DMS153 treated with DMSO at 0.1 percent for 48 hours (cell line): ENCODE data around the gene VPS9D1.
"Not testable (repeated sequence)": the region's sequence is repeated elsewhere in the genome, so short reads cannot be mapped to it uniquely, and the experiment has no call there.

ENCODE experiments used
- DNase-seq: peaks from one replicate; lab custom pipeline; 2025; ENCODE audit not compliant: unreplicated experiment; lab: John Stamatoyannopoulos, UW

VPS9D1 gene

DNA sequence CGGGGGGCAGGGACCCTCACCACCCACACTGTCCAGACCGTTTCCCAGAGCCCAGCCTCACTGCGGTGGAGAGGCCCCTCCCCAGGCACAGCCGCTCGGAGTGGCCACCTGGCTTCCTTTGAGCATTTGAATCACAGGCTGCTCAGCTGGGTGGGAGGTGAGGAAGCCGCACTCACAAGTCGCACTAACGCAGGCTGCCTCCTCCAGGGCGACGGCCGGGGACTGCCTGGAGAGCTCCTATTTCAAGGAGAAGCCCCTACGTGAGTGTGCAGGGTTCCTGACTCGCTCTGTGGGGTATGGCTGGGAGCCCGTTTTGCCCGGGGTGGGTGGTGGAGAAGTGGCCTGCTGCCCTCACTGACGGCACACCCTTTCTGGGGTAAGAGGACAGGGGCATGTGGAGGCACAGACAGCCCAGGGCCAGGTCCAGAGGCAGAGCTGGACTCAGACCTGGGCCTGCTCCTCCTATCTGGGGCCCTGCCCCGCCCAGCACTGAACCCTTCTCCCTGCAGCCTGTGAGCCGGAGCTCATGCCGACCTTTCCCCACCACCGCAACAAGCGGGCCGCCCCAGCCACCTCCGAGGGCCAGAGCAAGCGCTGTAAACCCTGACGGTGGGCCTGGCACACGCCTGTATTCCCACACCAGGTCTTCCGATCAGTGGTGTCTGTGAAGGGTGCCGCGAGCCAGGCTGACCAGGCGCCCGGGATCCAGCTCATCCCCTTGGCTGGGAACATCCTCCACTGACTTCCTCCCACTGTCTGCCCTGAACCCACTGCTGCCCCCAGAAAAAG, 25.4 kb downstream of the VPS9D1 start:
- DNase-seq = no peak

DNA sequence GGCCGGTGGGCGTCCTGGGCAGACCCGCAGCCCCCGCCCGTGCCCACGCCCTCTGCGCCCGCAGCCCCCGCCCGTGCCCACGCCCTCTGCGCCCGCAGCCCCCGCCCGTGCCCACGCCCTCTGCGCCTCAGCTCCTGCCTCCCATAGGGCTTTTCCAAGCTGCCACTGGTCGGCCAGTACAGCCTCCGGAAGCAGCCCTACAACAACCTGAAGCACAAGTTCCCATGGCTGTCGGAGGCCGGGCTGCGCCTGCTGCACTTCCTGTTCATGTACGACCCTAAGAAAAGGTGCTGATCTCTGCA, 26.0 kb downstream of the VPS9D1 start:
- not testable (repeated sequence) for DNase-seq

- no peak for DNase-seq
Observed at GRCh38 chr16:89693931-89694783, 26.5 kb downstream of the VPS9D1 start.

DNA sequence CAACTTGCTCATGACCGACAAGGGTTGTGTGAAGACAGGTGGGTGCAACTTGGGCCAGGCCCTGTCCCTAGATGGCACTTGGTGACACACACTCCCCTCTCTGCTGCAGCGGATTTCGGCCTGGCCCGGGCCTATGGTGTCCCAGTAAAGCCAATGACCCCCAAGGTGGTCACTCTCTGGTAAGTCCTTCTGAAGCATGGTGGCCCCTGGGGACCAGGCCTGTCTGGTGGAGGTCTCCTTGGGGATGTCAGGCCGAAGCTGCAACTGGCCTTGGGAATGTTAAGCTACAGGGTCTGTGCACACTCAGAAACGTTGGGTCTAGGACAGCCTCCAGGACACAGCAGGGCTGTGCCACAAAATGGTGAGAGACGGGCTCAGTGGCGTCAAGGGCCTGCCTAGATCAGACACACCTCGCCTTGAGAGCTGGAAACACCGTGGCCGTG, 27.4 kb downstream of the VPS9D1 start:
- no peak for DNase-seq

DNA sequence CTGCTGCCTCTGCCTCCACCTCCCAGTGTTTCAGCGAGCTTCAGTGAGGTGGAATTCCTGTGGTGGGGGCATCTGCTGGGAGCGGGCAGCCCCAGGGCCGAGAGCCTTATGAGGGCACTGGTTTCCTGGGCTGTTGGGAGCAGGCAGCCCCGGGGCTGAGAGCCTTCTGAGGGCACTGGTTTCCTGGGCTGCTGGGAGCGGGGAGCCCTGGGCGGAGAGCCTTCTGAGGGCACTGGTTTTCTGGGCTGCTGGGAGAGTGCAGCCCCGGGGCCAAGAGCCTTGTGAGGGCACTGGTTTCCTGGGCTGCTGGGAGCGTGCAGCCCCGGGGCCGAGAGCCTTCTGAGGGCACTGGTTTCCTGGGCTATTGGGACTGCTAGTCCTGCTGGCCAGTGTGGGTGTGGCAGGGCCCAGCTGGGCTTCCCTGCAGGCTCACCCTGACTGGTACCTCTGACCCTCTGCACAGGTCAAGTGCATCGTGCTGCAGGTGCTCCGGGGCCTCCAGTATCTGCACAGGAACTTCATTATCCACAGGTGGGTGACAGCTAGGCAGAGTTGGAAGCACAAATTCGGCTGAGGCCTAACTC, 28.6 kb downstream of the VPS9D1 start:
- DNase-seq = no peak

GRCh38 chr16:89691231-89691985, 29.3 kb downstream of the VPS9D1 start:
- DNase-seq = no peak

- no peak for DNase-seq
Observed at GRCh38 chr16:89690392-89690901, 30.3 kb downstream of the VPS9D1 start.

- not testable (repeated sequence) for DNase-seq
Observed at GRCh38 chr16:89689621-89690020, 31.1 kb downstream of the VPS9D1 start.

- DNase-seq = no peak
Observed at GRCh38 chr16:89689142-89689541, 31.6 kb downstream of the VPS9D1 start.

GRCh38 chr16:89688395-89688794, 32.3 kb downstream of the VPS9D1 start:
- DNase-seq = no peak

DNA sequence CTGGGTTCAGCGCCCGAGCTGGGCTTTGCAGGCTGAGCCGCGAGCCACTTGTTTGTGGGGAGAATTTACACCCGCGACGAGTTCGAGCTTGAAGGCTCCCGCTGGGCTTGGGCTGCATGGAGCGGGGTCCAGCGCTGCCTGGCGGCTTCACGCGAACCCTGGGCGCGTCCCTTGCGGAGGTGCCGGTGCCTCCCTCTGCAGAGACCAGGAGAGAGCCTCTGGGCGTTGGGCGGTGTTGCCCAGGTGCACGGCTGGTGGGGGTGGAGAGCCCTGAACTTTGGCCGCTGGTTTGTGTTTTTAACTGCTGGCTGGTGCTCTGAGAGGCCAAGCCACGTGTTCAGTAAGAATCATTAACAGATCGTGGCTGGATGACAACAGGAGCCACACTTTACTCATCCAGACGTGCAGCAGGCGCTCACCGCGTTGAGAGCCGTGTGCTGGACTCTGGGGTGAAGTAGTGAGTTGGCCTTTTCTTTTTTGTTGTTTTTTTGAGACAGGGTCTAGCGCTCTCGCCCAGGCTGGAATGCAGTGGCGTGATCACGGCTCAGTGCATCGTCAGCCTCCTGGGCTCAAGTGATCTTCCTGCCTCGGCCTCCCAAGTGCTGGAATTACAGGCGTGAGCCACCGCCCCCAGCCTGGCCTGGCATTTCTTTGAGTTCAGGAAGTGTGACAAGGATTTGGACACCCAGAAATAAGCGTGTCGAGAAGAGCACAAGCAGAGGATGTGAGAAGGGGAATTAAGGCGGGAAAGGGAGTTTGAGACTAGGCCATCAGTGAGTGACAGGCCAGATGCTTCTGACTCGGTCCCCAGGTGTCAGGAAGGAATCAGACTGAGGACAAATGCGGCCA, 33.4 kb downstream of the VPS9D1 start:
- DNase-seq = no peak

DNA sequence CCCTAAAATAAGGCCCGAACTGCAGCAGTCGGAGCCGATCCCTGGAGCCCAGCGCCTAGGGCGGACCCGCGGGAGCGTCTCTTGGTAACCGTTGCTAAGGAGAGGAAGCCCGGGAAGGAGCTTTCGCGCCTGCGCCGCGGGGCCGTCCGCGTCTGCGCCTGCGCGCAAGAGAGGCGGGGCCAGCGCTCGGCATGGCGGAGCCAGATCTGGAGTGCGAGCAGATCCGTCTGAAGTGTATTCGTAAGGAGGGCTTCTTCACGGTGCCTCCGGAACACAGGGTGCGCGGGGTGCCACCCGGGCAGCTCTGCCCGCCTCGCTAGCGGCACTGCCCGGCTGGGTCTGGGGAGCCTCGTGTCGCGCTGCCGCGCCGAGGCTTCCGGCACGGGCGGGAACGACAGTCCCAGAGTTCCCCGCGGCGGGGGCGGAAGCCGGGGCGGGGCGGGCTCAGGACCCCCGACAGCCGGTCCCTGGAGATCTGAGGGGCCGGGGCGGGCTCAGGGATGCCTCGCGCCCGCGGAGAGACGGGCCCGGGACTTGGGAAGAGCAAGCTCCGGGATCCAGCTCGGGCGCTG, 34.1 kb downstream of the VPS9D1 start, which contains the start of gene CDK10:
TSS of gene CDK10 (plus strand) at position 170 of the 572 bp plus-strand sequence. CDS start at position 192, 22 bp downstream.
- DNase-seq = peak; percentile 82

- DNase-seq = no peak
Observed at GRCh38 chr16:89685916-89686315, 34.8 kb downstream of the VPS9D1 start.

- no peak for DNase-seq
Observed at GRCh38 chr16:89678258-89678657, 42.4 kb downstream of the VPS9D1 start.

GRCh38 chr16:89672177-89672941, 48.3 kb downstream of the VPS9D1 start:
- no peak for DNase-seq

- DNase-seq = not testable (repeated sequence)
Observed at GRCh38 chr16:89671565-89671964, 49.1 kb downstream of the VPS9D1 start.

DNA sequence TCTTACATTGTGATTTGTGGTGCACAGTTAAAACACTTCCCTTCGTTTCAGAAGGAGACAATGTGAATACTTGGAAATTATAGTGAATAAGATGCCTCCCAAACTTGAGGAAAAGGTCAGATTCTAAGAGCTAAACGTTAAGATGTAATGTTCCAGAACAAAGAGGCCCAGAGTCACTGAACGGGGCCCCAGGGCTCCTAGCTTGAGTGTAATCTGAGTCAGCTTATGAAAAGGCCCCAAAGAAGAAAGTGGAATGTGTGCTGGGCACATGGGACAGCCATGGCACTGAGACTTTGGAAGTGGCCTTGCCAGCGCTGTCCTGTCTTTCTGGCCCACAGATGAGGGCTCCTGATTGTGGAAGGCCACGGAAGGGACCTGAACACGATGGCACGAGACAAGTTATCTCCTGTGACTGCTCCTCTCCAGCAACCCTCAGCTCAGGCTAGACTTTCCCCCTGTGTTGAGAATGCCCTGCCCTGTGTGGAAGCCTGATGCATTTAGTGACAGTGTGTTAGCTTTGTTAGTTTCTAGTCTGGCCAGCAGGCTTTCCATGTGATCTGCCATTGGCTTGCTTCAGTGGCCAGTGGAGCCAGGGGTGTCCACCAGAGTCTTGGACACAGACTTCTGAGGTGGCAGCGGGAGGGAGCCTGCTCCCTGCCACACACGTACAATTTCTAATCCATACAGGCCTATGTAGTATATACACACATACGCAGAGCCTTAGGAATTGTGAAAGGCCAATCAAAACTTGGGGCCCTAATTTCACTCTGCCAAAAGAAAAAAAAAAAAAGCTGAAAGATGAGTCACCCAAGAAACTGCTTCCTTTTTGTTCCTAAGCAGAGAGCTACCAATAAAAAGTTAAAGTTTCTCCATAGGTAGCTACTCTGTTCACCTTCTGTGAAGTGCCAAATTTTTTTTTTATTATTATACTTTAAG, 49.9 kb downstream of the VPS9D1 start:
- no peak for DNase-seq

DNA sequence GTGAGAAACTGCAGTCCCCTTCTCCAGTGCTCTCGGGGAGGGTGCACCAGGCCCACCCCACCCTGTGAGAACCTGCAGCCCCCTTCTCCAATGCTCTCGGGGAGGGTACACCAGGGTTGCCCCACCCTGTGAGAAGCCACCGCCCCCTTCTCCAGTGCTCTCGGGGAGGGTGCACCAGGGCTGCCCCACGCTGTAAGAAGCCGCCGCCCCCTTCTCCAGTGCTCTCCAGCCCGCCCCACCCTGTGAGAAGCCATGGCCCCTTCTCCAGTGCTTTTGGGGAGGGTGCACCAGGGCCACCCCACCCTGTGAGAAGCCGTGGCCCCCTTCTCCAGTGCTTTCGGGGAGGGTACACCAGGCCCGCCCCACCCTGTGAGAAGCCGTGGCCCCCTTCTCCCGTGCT, 50.9 kb downstream of the VPS9D1 start:
- no peak for DNase-seq
